ENCODE data around the gene ECI1.

Gene ECI1

DNA sequence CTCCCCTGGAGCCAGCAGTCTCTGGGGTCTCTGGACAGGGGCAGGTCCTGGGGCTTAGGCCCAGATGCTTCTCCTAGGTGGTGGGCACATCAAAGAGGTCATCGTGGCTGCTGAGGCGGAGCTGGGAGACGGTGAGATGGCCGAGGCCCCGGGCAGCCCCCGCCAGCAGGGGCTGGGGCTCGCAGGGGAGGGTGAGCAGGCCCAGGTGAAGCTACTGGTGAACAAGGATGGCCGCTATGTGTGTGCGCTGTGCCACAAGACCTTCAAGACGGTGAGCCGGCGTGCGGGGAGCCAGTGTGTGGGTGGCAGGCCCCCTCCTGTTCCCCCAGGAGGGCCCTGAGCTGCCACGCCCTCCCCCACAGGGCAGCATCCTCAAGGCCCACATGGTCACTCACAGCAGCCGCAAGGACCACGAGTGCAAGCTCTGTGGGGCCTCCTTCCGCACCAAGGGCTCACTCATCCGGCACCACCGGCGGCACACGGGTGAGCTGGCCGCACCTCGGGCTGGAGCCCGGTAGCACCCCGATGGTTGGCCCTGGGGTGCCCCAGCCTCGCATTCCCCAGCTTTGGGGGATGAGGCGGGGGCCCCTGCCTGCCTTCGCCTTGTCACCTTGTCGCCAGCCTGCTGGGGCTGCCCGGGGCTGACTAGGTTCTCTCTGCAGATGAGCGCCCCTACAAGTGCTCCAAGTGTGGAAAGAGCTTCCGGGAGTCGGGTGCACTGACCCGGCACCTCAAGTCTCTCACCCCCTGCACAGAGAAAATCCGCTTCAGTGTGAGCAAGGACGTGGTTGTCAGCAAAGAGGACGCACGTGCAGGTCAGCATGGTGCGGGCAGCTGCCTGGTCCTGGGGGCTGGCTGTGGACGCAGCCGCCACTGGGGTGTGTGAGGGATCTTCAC lies 19.0 kb downstream of the ECI1 start:
- no peak for DNase-seq

DNA sequence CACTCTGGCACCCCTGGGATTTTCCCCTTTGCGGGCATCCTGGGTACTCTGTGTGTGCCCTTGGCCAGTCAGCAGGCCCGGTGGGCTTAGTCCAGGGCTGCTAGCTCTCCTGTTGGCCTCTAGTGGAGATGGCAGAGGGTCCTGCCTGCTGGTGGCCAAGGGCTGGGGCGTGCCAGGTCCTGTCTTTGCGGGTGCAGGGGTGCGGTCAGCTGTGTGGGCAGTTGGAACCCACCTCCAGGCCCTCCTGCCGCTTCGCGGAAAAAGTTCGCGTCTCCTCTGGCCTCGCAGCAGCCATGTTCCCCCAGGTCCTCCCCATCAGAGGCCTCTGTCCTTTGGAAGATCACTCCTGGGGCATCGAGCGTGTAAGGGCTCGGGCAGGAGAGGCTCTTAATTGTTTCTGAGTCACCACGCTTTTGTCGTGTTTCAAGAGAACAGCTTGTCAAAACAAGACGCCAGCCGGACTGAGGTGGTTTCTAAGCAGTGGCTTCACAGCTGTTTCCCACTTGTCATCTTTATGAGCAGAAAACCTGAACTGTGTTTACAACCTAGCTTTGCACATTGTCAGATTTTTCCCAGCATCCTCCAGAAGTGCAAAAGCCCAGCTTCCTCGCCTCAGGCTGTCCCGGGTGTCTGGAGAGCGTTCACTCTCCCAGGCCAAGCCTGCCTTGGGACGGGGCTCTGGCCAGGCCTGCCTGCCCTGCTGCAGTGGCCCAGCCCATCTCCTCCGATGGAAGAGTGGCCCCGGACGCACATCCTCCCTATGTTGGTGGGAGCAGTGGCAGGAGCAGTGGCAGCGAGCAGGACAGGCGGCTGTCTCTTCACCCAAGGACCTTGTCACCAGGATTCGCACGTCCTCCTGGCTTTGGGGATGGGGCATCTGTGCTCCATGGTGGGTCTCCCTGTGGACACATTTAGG lies 20.1 kb downstream of the ECI1 start:
- no peak for DNase-seq

DNA sequence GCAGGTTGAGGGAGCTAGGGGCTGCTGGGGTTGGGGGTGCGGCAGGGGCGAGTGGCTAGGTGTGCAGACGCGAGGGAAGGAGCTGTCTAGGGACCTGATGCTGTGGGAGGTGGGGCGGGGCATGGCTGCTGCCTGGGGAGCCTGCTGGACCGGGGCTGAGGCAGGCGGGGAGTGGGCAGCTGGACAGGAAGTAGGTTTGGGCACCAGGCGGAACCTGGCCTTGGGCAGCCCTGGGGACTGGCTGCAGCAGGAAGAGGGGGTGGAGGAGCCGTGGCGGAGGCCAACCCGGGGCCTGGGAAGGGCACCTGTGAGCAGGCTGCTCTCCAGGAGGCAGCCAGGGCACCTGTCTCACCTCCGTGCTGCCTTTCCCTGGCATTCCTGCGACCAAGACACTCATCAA lies 21.0 kb downstream of the ECI1 start:
- no peak for DNase-seq

DNA sequence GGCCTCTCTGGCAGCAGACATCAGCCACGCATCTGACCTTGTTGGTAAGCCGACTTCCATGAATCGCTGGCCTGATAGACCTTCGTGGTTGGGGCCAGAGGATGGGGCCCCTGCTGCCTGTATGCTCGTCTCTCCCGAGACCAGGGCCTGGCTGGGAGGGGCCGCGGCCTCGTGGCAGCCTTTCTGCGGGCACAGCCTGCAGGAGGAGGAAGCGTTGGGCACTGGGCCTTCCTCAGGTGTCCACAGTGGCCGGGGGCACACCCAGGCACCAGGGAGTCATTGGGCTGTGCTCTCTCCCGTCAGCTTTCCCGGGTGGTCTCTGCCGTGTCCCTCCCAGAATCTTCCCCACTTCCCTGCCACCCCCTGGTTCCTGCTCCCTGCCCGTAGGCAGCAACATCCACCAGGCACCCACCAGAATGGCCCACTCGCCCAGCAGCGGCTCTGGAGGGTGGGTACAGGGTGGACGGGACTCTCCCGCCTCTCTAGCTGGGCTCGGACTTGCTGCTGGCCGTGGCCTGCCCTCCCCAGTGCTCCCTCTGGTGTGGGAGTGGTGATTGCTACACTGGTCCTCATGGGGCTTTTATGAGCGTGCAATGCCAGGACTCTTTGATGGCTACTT lies 21.6 kb downstream of the ECI1 start:
- DNase-seq, result no peak

DNA sequence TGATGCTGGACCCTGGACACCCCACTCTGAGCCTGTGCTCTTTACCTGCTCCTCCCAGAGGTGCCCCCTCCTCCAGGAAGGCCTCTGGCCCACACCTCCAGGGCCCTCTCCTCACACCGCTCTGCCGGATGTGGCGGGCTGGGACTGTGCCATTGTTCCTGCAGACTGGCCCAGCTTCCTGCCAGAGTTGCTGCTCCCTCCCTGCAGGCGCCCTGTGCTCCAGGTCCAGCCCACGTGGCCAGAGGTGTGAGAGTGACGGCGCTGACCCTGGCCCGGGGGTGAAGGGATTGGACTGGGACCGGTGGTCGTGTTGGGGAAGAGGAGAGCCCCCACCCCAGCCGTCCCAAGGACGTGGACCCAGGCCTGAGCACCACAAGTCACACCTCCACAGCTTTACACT lies 22.3 kb downstream of the ECI1 start:
- DNase-seq, result no peak

DNA sequence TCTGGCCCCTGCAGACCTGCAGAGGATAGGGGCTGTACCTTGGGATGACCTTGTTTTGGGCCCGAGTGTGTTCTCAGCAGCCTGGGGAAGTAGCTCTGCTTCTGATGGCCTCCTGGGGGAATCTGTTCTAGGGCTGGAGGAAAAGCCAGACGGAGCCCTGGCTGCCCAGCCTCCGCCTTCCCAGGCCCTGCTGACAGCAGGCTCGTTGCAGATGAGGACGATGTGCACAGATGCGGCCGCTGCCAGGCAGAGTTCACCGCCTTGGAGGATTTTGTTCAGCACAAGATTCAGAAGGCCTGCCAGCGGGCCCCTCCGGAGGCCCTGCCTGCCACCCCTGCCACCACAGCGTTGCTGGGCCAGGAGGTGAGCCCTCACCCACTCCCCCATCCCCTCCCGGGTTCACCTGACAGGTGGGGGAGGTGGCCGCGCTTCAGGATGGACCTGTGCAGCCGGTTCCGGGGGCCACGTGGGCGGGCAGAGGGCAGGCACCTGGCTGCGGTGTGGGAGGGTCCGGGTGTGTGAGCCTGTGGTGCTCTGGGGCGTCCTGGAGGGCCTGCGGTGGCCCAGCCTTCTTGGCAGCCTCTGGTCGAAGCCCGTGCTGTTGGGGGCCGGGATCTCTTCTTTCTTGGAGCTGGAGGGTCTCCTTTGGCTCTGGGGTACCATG lies 23.1 kb downstream of the ECI1 start:
- DNase-seq, result no peak

DNA sequence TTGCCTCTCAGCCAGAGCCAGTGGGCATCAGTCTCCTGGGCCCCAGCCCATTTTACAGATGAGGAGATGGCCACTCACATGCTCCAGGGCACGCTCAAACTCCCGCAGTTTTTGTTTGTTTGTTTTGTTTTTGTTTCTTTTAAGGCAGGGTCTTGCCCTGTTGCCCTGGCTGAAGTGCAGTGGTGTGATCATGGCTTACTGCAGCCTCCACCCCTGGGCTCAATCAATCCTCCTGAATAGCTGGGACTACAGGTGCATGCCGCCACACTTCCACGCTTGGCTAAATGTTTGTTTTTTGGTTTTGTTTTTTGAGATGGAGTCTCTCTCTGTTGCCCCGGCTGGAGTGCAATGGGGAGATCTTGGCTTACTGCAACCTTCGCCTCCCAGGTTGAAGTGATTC lies 24.5 kb downstream of the ECI1 start:
- no peak for DNase-seq

DNA sequence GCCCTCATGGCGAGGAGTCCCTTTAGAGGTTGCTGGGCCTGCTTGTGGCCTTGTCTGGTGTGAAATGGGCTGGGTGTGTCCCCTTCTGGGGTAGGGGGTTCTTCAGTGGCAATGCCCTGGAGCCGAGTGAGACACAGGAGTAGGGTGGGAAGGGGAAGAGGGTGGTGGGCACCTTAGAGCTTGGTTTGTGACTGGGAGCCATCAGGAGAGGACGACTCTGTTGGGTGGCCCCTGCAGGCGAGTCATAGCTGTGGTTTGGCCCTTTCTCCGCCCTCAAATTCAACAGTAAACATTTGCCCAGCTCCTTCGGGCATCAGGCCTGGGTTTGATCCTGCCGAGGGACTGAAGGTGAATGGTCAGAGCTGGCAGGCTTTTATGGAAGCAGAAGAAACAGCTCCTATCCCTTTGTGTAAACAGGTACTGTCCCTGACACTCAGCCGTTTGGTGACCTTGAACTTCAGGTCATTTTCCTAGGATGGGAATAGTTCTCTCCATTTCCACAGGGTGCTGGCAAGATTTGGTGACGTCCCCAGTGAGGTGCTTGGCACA lies 25.1 kb downstream of the ECI1 start:
- no peak for DNase-seq

DNA sequence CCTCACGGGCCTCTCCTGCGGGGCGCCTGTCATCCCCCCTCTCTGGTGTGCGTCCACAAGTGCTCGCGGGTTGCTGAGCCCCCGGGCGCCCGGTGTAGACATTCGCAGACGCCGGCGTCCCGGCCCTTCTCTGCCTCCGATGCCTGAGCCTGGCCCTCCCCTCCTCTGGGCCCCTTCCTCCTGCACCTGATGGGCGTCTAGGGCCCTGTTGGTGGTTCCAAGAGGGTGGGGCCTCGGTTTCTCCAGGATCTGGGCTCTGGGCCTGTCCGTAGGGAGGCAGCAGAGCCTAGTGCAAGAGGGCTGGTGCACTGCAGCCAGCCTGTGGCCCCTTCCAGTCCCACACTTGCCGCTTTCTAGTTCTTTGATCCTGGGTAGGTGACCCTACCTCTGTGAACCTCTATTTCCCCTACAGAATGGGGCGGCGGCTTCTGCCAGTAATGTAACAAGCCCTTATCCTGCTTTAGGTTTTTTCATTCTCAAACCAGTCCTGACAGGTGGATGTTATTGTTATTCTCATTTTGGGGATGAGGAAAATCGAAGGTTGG lies 27.4 kb downstream of the ECI1 start:
- peak in 1 of 2 experiments; percentile 42 for DNase-seq

DNA sequence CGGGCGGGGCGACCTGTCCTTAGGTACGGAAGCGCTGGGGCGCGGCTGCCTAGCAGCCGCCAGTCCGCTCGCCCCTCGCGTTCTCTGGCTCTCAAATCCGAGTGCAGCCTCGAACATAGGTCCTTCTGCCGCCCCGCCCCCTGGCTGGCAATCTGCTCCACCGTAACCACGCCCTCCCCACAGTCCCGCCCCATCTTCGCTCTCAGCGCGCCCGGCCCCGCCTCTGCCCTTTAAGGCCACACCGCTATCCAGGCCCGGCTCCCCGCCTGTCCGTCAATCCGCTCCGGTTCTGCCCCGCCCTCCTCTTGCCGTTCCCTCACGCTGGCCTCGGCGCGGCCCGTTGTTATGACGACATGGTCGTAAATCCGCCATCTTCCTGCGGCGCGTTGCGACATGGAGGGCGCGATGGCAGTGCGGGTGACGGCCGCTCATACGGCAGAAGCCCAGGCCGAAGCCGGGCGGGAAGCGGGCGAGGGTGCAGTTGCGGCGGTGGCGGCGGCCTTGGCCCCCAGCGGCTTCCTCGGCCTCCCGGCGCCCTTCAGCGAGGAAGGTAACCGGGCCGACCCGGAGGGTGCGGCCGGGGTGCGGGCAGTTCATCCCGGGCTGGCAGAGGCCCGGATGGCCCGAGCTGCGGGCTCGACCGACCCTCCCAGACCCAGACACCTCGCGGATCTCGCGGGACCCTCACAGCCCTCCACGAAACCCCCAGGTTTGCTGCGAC lies 28.0 kb downstream of the ECI1 start, which contains the start of gene E4F1:
Gene E4F1 (plus strand): TSS at position 371 of the 721 bp plus-strand sequence. CDS start 23 bp downstream, at position 394.
- peak; percentile 99 for DNase-seq

DNA sequence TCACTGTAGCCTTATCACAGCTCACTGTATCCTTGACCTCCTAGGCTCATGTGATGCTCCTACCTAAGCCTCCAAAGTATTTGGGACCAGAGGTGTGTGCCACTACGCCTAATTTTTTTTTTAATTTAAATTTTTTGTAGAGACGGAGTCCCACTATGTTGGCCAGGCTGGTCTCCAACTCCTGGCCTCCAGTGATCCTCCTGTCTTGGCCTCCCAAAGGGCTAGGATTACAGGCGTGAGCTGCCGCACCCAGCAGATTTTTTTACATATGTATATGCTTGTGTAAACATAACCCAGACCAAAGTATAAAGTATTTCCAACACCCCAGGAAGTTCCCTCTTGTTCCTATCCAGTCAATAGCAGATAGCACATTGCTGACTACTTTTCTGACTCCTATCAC lies 35.1 kb downstream of the ECI1 start:
- DNase-seq, result no peak

DNA sequence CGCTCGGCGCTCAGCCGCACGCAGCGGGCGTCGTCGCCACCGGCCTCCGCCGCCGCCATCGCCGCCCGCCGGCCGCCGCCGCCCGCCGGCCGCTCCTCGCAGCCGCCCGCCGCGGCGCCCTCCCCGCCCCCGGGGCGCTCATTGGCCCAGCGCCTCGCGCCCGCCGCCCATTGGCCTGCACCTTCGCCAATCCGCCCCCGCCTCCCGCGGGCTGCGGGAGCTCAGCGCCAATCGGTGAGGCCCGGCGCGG lies 36.7 kb downstream of the ECI1 start, which contains the start of gene PGP:
Gene PGP (minus strand): TSS at position 122 of the 250 bp plus-strand sequence. CDS start 63 bp downstream, at position 59.
- no peak for DNase-seq

DNA sequence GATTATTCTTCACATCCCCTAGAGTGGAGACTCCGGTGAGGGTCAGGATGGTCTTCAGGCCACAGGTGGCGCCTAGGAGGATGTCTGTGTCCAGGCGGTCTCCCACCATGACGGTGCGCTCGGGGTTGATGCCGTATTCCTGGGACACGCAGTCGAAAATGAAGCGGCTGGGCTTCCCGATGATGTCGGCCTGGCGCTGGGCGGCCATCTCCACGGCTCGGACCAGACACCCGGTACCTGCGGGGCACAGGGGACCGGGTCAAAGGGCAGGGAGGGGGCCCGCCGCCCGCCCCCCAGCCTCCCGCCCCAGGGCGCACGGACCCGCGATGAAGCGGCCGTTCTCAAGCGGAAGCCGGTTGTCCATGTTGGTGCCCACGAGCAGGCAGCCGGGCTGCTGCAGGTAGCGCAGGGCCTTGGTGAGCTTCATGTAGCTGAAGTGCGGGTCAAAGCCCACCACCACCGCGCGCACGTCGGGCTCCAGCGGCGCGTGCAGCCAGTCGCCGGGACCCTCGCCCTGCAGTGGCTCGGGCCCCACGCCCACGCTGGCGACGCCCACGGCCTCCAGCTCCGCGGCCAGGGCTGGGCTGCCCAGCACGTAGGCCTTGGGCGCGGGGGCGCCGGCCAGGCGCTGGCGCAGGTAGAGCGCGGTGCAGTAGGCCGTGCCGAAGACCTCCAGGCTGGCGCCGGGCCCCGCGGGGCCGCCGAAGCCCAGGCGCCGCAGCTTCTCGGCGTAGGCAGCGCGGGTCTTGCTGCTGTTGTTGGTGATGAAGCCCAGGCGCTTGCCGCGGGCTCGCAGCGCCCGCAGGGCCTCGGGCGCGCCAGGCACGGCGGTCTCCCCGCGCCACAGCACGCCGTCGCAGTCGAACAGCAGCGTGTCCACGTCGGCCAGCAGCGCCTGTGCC lies 37.3 kb downstream of the ECI1 start:
- peak in 1 of 2 experiments; percentile 25 for DNase-seq

DNA sequence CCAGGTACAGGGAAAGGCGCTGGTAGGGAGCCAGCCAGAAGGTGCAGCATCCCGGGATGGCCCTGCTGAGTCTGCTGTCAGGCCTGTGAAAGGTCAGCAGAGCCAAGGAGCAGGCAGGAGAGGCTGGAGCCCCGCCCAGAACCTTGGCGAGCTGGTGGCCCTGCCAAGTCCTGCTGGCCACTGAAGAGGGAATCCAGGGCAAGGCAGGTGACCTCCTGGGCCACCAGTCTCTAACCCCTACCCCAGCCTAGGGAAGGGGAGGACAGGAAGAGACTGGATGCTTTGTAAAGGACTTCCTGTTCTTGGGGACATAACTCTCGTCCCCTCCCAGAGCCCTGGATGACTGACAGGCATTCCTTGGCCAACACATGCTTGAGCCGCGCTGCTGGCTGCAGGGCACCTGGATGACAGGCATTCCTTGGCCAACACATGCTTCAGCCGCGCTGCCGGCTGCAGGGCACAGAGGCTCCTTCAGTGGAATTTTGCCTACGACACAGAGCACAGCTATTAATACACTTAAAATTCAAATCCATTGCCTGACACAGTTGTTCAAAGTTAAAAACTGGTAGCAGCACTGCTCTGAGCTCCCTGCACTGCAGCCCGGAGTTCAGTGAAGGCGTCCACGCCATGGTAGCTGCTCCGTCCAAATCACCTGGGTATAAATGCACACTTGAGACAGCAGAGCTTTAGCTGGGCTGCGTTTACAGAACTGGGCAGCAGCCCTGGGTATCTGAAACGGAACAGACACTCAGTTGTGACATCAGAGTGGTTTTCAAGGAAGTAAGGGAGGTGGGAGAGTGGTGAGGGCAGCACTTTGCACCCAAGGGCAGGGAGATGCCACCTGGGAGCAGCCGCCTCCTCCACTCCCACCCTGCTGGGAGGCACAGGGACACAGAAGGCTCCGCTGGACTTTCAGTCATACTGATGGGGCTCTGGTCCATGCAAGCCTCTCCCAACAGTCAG lies 38.7 kb downstream of the ECI1 start:
- no peak for DNase-seq

DNA sequence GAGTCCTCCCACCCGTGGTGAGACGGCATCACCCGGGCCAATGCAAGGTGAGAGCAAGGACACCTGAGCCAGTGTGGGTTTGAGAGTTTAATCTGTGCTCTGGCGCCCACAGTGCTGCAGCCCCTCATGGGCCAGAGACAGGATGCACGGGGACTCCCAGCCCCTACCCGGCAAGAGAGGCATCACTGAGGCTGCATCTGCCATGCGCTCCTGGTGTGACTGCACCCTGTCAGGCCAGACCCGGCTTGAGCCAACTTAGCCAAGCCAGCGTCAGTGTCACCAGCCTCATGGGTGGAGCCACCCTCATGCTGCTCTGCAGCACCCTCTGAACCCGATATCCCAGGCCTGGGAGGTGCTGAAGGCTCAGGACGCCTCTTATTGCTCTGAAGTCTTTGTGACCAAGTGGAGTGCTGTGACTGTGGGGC lies 39.5 kb downstream of the ECI1 start:
- DNase-seq, result no peak

DNA sequence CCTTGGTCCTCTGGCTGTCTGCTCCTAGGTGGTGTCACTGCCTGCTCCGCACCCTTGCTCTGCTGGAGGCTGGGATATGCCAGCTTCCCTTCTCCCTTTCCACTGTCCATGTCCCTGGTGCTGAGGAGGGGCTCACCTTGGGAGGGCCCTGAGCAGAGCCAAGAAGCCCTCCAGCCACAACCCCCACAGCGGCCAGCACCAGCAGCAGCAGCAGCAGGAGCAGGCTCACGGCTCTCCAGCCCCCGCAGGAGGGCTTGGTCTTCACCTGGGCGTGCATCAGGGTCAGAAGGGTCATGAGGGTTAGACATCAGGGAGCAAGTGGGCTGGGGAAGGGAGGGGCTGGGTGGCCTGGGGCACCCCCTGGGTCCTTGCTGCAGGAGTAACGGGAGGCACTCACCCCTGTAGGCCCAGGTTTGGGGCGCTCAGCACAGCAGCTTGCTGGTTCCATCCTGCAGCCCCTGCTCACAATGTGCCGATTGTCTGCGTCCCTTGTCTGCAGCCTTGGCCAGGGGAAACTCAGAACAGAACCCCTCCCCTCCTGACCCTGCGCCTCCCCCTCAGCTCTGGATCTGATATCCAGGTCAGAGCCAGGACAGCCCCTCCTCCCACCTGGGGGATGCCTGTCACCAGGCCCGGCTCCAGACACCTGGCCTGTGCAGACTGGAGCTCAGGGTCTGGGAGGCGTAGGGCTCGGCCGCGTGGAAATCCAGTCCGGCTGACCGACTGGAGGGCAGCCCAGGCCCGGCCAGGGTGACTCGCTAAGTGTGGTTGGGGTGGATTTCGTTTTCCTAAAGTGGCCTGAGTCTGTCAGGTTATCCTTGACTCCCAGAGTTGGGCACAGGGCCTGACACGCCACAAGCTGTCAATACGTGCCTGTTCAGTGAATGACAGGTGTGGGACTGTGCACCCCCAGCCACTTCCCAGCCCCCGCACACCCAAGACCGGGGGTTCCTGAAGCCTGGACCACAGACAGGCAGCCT lies 40.7 kb downstream of the ECI1 start, which contains the start of gene BRICD5:
Gene BRICD5 (minus strand): TSS at position 478 of the 980 bp plus-strand sequence. CDS start 30 bp downstream, at position 448.
- DNase-seq, result no peak

DNA sequence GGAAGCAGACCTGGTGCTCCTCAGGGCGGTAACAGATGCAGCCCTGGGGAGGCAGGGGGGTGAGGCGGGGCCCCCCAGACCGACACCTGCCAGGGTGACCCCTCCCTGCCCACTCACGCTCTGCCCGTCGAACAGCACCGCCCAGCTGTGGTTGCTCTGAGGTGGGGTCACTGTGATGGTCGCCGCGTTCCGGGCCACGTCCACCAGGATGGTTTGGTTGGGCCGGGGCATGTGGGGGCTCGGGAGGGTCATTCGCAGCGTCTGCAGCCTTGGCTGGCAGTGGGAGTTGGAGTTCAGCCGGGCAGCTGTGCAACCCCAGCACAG lies 41.4 kb downstream of the ECI1 start:
- DNase-seq, result no peak

Measured in NCI-H524 (cell line).